IMR-90 (cell line): ENCODE measurements around the gene CALML3. TPM values are rescaled to one million over a fixed set of nuclear protein-coding genes. Genes with fewer than 3 reads are reported as not detected.

Experiments
- ATAC-seq: fragments of 200-7000 bp; cut with Tn5 transposase; 2 replicates; pipeline ENCODE4 v1.9.1; 2020; ENCODE audit warnings: low read depth, mild to moderate bottlenecking, moderate library complexity
- BruUV-seq: library from RNA; stranded (reverse); fragments of 400-500 nt; replicated peaks from 2 replicates; lab custom pipeline; 2021; lab: Mats Ljungman, UMichigan
- CTCF ChIA-PET: fragments of 300-600 bp; formaldehyde crosslinking; extraction: SDS; loops from one replicate; lab custom pipeline; 2021; ENCODE audit warnings: antibody characterized with exemption; lab: Yijun Ruan, JAX
- POLR2A ChIA-PET: fragments of 300-600 bp; sonication (Branson Sonifier 250); formaldehyde crosslinking; loops from one replicate; lab custom pipeline; 2022; ENCODE audit warnings: antibody characterized with exemption; ENCODE audit not compliant: unreplicated experiment; lab: Charles Lee
- DNase-seq: peaks from one replicate; pipeline ENCODE4 v3.0.0; 2013
- H2AFZ ChIP-seq: replicated peaks from 2 replicates; pipeline ENCODE3; 2013; ENCODE audit warnings: low read length, mild to moderate bottlenecking; ENCODE audit not compliant: poor library complexity
- H2AK5ac ChIP-seq: 2 replicates; pipeline ENCODE4 v1.6.1; 2013; ENCODE audit warnings: low read depth, low read length, inconsistent platforms
- H2AK9ac ChIP-seq: replicated peaks from 2 replicates; pipeline ENCODE3; 2013; ENCODE audit warnings: mild to moderate bottlenecking, low read depth, low read length, moderate library complexity; ENCODE audit not compliant: poor library complexity
- H2BK120ac ChIP-seq: 2 replicates; pipeline ENCODE4 v1.6.1; 2013; ENCODE audit warnings: low read depth, low read length, inconsistent platforms
- H2BK15ac ChIP-seq: 3 replicates; pipeline ENCODE4 v1.6.1; 2013; ENCODE audit warnings: low read depth, low read length, inconsistent platforms
- H2BK20ac ChIP-seq: 2 replicates; pipeline ENCODE4 v1.6.1; 2013; ENCODE audit warnings: low read depth, mild to moderate bottlenecking, inconsistent platforms, low read length, moderate library complexity
- H2BK5ac ChIP-seq: 2 replicates; pipeline ENCODE4 v1.6.1; 2013; ENCODE audit warnings: mild to moderate bottlenecking, low read depth, low read length, inconsistent platforms; ENCODE audit not compliant: poor library complexity, severe bottlenecking
- H3K14ac ChIP-seq: replicated peaks from 2 replicates; pipeline ENCODE4 v1.6.1; 2013; ENCODE audit warnings: low read depth, low read length, inconsistent platforms
- H3K18ac ChIP-seq: 2 replicates; pipeline ENCODE4 v1.6.1; 2013; ENCODE audit warnings: low read depth, low read length, control low read depth
- H3K23ac ChIP-seq: 2 replicates; pipeline ENCODE4 v1.6.1; 2013; ENCODE audit warnings: low read depth, low read length, inconsistent platforms
- H3K27ac ChIP-seq: 2 replicates; pipeline ENCODE4 v1.5.1; 2013; ENCODE audit warnings: mild to moderate bottlenecking, control low read depth, low read length; ENCODE audit not compliant: insufficient read depth
- H3K27me3 ChIP-seq: 2 replicates; pipeline ENCODE4 v1.6.1; 2013; ENCODE audit warnings: low read length; ENCODE audit not compliant: control insufficient read depth, insufficient read depth
- H3K36me3 ChIP-seq: 2 replicates; pipeline ENCODE4 v1.6.1; 2013; ENCODE audit warnings: low read length, mixed read lengths; ENCODE audit not compliant: control insufficient read depth, insufficient read depth
- H3K4ac ChIP-seq: 2 replicates; pipeline ENCODE4 v1.6.1; 2013; ENCODE audit warnings: low read depth, low read length, inconsistent platforms
- H3K4me1 ChIP-seq: 2 replicates; pipeline ENCODE4 v1.6.1; 2013; ENCODE audit warnings: low read length, mixed read lengths; ENCODE audit not compliant: control insufficient read depth, insufficient read depth
- H3K4me2 ChIP-seq: 2 replicates; pipeline ENCODE4 v1.6.1; 2013; ENCODE audit warnings: low read depth, mild to moderate bottlenecking, control low read depth, low read length, moderate library complexity
- H3K4me3 ChIP-seq: 2 replicates; pipeline ENCODE4 v1.5.1; 2013; ENCODE audit warnings: low read depth, mild to moderate bottlenecking, control low read depth, low read length, moderate library complexity; ENCODE audit not compliant: insufficient read depth
- H3K56ac ChIP-seq: 2 replicates; pipeline ENCODE4 v1.6.1; 2013; ENCODE audit warnings: low read length, inconsistent platforms; ENCODE audit not compliant: insufficient read depth; ENCODE audit errors: extremely low read depth
- H3K79me1 ChIP-seq, 2 experiments: 2 replicates each; pipeline ENCODE4 v1.6.1; 2013; ENCODE audit warnings: low read length in 2 of 2, inconsistent platforms in 1 of 2, low read depth in 1 of 2
- H3K9ac ChIP-seq: 2 replicates; pipeline ENCODE4 v1.6.1; 2013; ENCODE audit warnings: low read depth, low read length, control low read depth
- H3K9me1 ChIP-seq: 2 replicates; pipeline ENCODE4 v1.6.1; 2013; ENCODE audit warnings: low read length, inconsistent platforms; ENCODE audit not compliant: insufficient read depth
- H3K9me3 ChIP-seq: 2 replicates; pipeline ENCODE4 v1.6.1; 2013; ENCODE audit warnings: low read length; ENCODE audit not compliant: control insufficient read depth, insufficient read depth
- H4K20me1 ChIP-seq: 2 replicates; pipeline ENCODE4 v1.6.1; 2013; ENCODE audit warnings: low read length, inconsistent platforms; ENCODE audit not compliant: insufficient read depth
- H4K5ac ChIP-seq: 2 replicates; pipeline ENCODE4 v1.6.1; 2013; ENCODE audit warnings: mild to moderate bottlenecking, low read depth, low read length, control low read depth
- H4K8ac ChIP-seq, 2 experiments: 2 replicates each; pipeline ENCODE4 v1.6.1; 2013; ENCODE audit warnings: low read depth in 2 of 2, low read length in 2 of 2, control low read depth in 1 of 2, inconsistent platforms in 1 of 2
- H4K91ac ChIP-seq: 2 replicates; pipeline ENCODE4 v1.6.1; 2013; ENCODE audit warnings: low read depth, low read length, inconsistent platforms; ENCODE audit not compliant: insufficient read depth
- CHD1 ChIP-seq: IDR thresholded peaks from 2 replicates; pipeline ENCODE4 v1.6.1; 2012; ENCODE audit warnings: low read depth, low read length, improper control_type of control experiment
- ELK1 ChIP-seq: fragments of 150-350 bp; IDR thresholded peaks from 2 replicates; pipeline ENCODE4 v1.6.1; 2016; ENCODE audit warnings: low read depth, mild to moderate bottlenecking, low read length, moderate library complexity, borderline replicate concordance
- FOS ChIP-seq: fragments of 150-350 bp; IDR thresholded peaks from 2 replicates; pipeline ENCODE4 v1.6.1; 2016; ENCODE audit warnings: low read depth, low read length
- MAFK ChIP-seq: IDR thresholded peaks from 2 replicates; pipeline ENCODE4 v1.6.1; 2012; ENCODE audit warnings: low read depth, low read length, improper control_type of control experiment
- MAZ ChIP-seq: IDR thresholded peaks from 2 replicates; pipeline ENCODE4 v1.6.1; 2012; ENCODE audit warnings: low read depth, mild to moderate bottlenecking, low read length, improper control_type of control experiment, moderate library complexity, borderline replicate concordance
- MXI1 ChIP-seq: IDR thresholded peaks from 2 replicates; pipeline ENCODE4 v1.6.1; 2012; ENCODE audit warnings: low read depth, mild to moderate bottlenecking, low read length, moderate library complexity, borderline replicate concordance
- NFE2L2 ChIP-seq: fragments of 150-350 bp; IDR thresholded peaks from 2 replicates; pipeline ENCODE4 v1.6.1; 2016; ENCODE audit warnings: low read depth, mild to moderate bottlenecking, low read length
- RCOR1 ChIP-seq: IDR thresholded peaks from 2 replicates; pipeline ENCODE4 v1.6.1; 2012; ENCODE audit warnings: mild to moderate bottlenecking, low read length, improper control_type of control experiment; ENCODE audit not compliant: insufficient replicate concordance
- RFX5 ChIP-seq: IDR thresholded peaks from 2 replicates; pipeline ENCODE4 v1.8.0; 2012; ENCODE audit warnings: low read depth, mild to moderate bottlenecking, low read length, moderate library complexity
- SMC3 ChIP-seq: fragments of 150-350 bp; IDR thresholded peaks from 2 replicates; pipeline ENCODE4 v1.6.1; 2016; ENCODE audit warnings: low read depth, mild to moderate bottlenecking, antibody characterized with exemption, low read length, moderate library complexity
- WGBS, 2 experiments: methylation state at CpG; one replicate each; pipeline versions ENCODE4 v1.1.5 to v1.1.7; 2013; ENCODE audit warnings: missing lambda C conversion rate in 2 of 2; ENCODE audit not compliant: insufficient read length in 1 of 2; ENCODE audit errors: extremely low coverage in 2 of 2; 5-methylcytosine and 5-hydroxymethylcytosine counted together
- dilution Hi-C: fragments of 300-500 bp; cut with HindIII; formaldehyde crosslinking; loops from one replicate; pipeline ENCODE4 v1.14.3; 2018; ENCODE audit warnings: low sequenced_read_pairs; ENCODE audit not compliant: unreplicated experiment
- in situ Hi-C: fragments of 300-500 bp; cut with MboI; formaldehyde crosslinking; loops from 3 replicates; pipeline ENCODE4 v1.14.3; 2019; ENCODE audit warnings: low sequenced_read_pairs, inconsistent platforms, mixed read lengths
- intact Hi-C: fragments of 100-400 bp; cut with micrococcal nuclease; formaldehyde crosslinking; loops from 2 replicates; pipeline ENCODE4 v1.10.0; 2022
- polyA plus RNA-seq, 3 experiments: library from polyadenylated mRNA; depleted of rRNA; stranded (reverse); fragments of >200 nt; gene quantifications; 2 replicates each; pipeline ENCODE4 v1.2.3, GENCODE V29; 2012; ENCODE audit warnings: low replicate concordance in 1 of 3
- total RNA-seq: library from RNA; depleted of rRNA; stranded (reverse); fragments of >200 nt; gene quantifications from 2 replicates; pipeline ENCODE4 v1.2.3, GENCODE V29; 2012

CALML3 gene
- total and polyA plus RNA-seq, 2 of the 4 experiments (the other 2 are of a cell fraction), result not detected

- intact Hi-C loops, result no loop called here
- Histone ChIP-seq H2BK20ac (peak overlapping the region; percentile 58), H3K14ac (peak overlapping the region; percentile 70), H4K91ac (peak overlapping the region; percentile 76), H3K9me3 (no peaks in the 10 kb centered on the region), H4K8ac (peak overlapping the region; percentile 42 to 78; a peak in 3 of 4 replicates), H2AK9ac (peak overlapping the region; percentile 85), H2AFZ (peak overlapping the region; percentile 90), H3K23ac (peak overlapping the region; percentile 73; the same call in 1 of the 2 replicates), H3K9me1 (peaks cover 31% of the 10 kb centered on the region), H3K56ac (no peak overlapping the region), H3K4me2 (no peak overlapping the region), H3K79me1 (peaks cover 0 to 7% of the 10 kb centered on the region in 2 experiments; a peak in 1 of 4 replicates), H4K5ac (peak overlapping the region; percentile 74), H3K4ac (peak overlapping the region; percentile 85), H3K27me3 (no peaks in the 10 kb centered on the region), H3K9ac (no peak overlapping the region), H3K36me3 (no peaks in the 10 kb centered on the region), H2AK5ac (peak overlapping the region; percentile 41), H3K4me1 (peaks cover 26% of the 10 kb centered on the region), H2BK120ac (peak overlapping the region; percentile 91), H3K4me3 (no peak overlapping the region), H2BK5ac (peak overlapping the region; percentile 35), H3K27ac (no peak overlapping the region), H2BK15ac (peak overlapping the region; percentile 68; the same call in 2 of the 3 replicates), H4K20me1 (no peaks in the 10 kb centered on the region), H3K18ac (peak overlapping the region; percentile 57; the same call in 1 of the 2 replicates)
- DNase-seq (no peak), ATAC-seq (no peak)
- in situ Hi-C loops, result no loop called here
- ChIA-PET CTCF (interaction anchor here (1.1 kb wide), 1 partner anchor 58 kb away, joined by 4 read pairs; no protein-coding TSS in a partner anchor), POLR2A (no interaction called here)
- dilution Hi-C loops, result no loop called here
- no peak for TF ChIP-seq MAZ
- TF ChIP-seq CHD1, result no peak
- no peak for TF ChIP-seq NFE2L2
- TF ChIP-seq RFX5, result no peak
- TF ChIP-seq MXI1, result no peak
- no peak for TF ChIP-seq ELK1
- no peak for TF ChIP-seq FOS
- no peak for TF ChIP-seq MAFK
- TF ChIP-seq RCOR1, result no peak
- no peak for TF ChIP-seq SMC3
- 80% methylated on average over 5 of the region's 17 CpGs; no CpG with 5 or more reads in 1 of the 2 experiments for WGBS, 2 experiments
- no TSS peak for BruUV-seq
Measured at GRCh38 chr10:5564537-5565204, 39.9 kb downstream of the CALML3 start.
